Activated CD8-positive, alpha-beta memory T cell treated with anti-CD3 and anti-CD28 coated beads for 24 hours (primary cell): ENCODE results near the gene ABCG4.

Source experiments
- DNase-seq: peaks from one replicate; pipeline ENCODE4 v3.0.0-alpha.2; 2020

Gene ABCG4

GRCh38 chr11:119210050-119210449 lies 61.2 kb downstream of the ABCG4 start:
- no peak for DNase-seq
